Natural killer cell treated with Interleukin-12 subunit alpha and Interleukin-12 subunit beta and Interleukin-15 and Interleukin-18, amount 100 ng/mL, for 72 hours (primary cell): ENCODE measurements around the gene MLLT3. TPM values are rescaled to one million over a fixed set of nuclear protein-coding genes. Genes with fewer than 3 reads are reported as not detected.

Experiments
- ATAC-seq, 2 donors: fragments of 150-1000 bp; cut with Tn5 transposase in 1 of 2; sonication (Bioruptor Pico), chemical (Tn5 transposase) in 1 of 2; 2 replicates each; pipeline ENCODE4 v1.10.0; 2021
- DNase-seq: peaks from one replicate; pipeline ENCODE4 v3.0.0; 2022; ENCODE audit warnings: low spot score
- H3K27ac Mint-ChIP-seq, 2 donors: 1 replicate in 1 of 2; 2 replicates in 1 of 2; pipeline ENCODE4 v1.8.0; 2022; ENCODE audit warnings: mixed read lengths in 2 of 2, mild to moderate bottlenecking in 1 of 2, moderate library complexity in 1 of 2
- H3K27me3 Mint-ChIP-seq, 2 donors: 1 replicate in 1 of 2; 2 replicates in 1 of 2; pipeline ENCODE4 v1.8.0; 2022; ENCODE audit warnings: mixed read lengths in 2 of 2
- H3K36me3 Mint-ChIP-seq: one replicate; pipeline ENCODE4 v1.8.0; 2022; ENCODE audit warnings: mixed read lengths
- H3K4me1 Mint-ChIP-seq, 2 donors: 1 replicate in 1 of 2; 2 replicates in 1 of 2; pipeline ENCODE4 v1.8.0; 2022; ENCODE audit warnings: low read depth in 2 of 2, mixed read lengths in 2 of 2, mild to moderate bottlenecking in 1 of 2
- H3K4me3 Mint-ChIP-seq: one replicate; pipeline ENCODE4 v1.8.0; 2022; ENCODE audit warnings: mixed read lengths
- H3K9me3 Mint-ChIP-seq: 2 replicates; pipeline ENCODE4 v1.8.0; 2022; ENCODE audit warnings: mixed read lengths
- total RNA-seq, 2 donors: library from RNA; stranded (reverse); gene quantifications; one replicate each; pipeline ENCODE4 v1.2.3, GENCODE V29; 2022

MLLT3 gene
- total RNA-seq, 2 donors from 2014 or later = 15.7 to 29.7 TPM

- ATAC-seq (peak in 1 of 2 donors; percentile 24), DNase-seq (no peak)
- no peak overlapping the region for H3K27ac Mint-ChIP-seq
- no peaks in the 10 kb centered on the region for H3K9me3 Mint-ChIP-seq
- H3K4me3 Mint-ChIP-seq = no peak overlapping the region
- H3K4me1 Mint-ChIP-seq = peaks cover 0 to 9% of the 10 kb centered on the region in 2 donors
- no peaks in the 10 kb centered on the region for H3K27me3 Mint-ChIP-seq
- H3K36me3 Mint-ChIP-seq = no peaks in the 10 kb centered on the region
These were observed 144.2 kb downstream of the MLLT3 start for GRCh38 chr9:20477940-20478620.

DNA sequence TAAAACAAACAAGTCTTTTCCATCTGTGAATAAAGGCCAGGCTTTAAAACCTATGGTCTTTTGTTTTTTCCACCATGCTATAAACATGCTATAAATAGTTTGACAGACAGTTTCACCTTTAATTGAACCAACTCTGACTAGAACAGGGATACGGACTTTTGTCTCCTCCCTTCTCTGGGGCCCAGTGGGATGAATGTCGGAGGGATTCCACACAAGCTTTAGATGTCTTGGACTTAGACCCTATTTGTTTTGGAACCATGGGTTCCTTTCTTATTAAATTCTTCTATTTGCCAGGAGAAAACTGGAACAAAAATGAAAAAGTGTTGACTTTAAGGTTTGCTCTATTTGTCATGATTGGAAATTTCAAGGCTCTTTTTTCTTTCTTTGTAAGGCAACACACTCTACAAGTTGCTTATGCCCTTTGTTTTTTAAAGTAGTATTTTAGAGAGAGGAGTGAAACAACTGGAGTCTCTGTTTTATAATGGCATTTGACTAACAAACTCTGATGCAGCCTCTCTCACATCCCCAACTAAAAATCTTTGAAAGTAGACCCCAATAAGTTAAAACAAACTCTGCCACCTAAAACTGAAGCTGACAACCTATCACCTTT, 145.3 kb downstream of the MLLT3 start:
- Mint-ChIP-seq H3K4me1 (peaks cover 0 to 9% of the 10 kb centered on the region in 2 donors), H3K36me3 (no peaks in the 10 kb centered on the region), H3K27me3 (no peaks in the 10 kb centered on the region), H3K27ac (no peak overlapping the region), H3K9me3 (no peaks in the 10 kb centered on the region), H3K4me3 (no peak overlapping the region)
- DNase-seq (no peak), ATAC-seq (no peak)

DNA sequence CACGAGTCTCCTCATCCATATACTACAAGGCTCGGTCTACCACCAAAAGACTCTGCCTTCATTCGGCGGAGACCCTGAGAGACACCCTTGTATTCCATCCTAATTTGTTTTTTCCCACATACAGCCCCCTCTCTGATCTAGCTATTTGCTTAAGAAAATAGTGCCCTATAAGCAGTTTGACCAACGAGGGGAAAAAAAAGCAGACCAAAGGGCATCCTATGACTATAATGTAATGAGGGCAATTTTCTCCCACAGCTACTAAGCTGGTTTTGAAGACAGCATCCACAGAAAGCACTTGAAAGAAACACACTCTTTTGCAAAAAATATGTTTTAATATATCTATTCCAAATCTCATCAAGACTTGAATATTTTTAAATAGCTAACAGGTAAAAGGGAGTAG, 147.8 kb downstream of the MLLT3 start:
- no peak overlapping the region for H3K27ac Mint-ChIP-seq
- no peaks in the 10 kb centered on the region for H3K27me3 Mint-ChIP-seq
- no peaks in the 10 kb centered on the region for H3K9me3 Mint-ChIP-seq
- no peaks in the 10 kb centered on the region for H3K36me3 Mint-ChIP-seq
- ATAC-seq (no peak), DNase-seq (no peak)
- no peak overlapping the region for H3K4me3 Mint-ChIP-seq
- peaks cover 2 to 4% of the 10 kb centered on the region in 2 donors for H3K4me1 Mint-ChIP-seq

DNA sequence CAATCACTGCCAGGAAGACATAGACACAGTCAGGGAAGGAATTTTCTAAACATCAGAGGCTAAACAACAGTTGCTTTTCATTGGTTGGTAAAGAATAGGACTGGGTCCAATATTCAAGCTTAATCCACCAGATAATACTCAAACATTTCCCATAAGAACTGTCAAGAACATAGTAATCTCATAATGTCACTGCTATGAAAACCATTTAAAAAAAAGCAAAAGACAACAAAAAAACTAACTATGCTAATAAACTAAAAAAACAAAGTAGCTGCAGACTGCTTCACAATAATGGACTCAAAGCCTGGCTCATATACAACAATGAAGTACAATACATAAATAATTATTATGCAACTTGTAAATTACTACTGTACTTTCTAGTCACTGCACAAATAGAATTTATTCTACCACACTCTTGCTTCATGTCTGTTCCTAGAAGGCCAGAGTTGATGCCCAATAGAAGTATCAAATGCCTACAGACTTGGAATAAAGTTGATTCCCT, 148.7 kb downstream of the MLLT3 start:
- Mint-ChIP-seq H3K4me1 (peaks cover 2 to 3% of the 10 kb centered on the region in 2 donors), H3K9me3 (no peaks in the 10 kb centered on the region), H3K27ac (no peak overlapping the region), H3K36me3 (no peaks in the 10 kb centered on the region), H3K27me3 (no peaks in the 10 kb centered on the region), H3K4me3 (no peak overlapping the region)
- ATAC-seq (no peak), DNase-seq (no peak)

GRCh38 chr9:20472342-20473045, 149.8 kb downstream of the MLLT3 start:
- peaks cover 0 to 5% of the 10 kb centered on the region in 2 donors for H3K4me1 Mint-ChIP-seq
- no peak overlapping the region for H3K4me3 Mint-ChIP-seq
- DNase-seq = no peak
- H3K27ac Mint-ChIP-seq = no peak overlapping the region
- H3K9me3 Mint-ChIP-seq = no peaks in the 10 kb centered on the region
- H3K27me3 Mint-ChIP-seq = no peaks in the 10 kb centered on the region
- ATAC-seq = no peak
- no peaks in the 10 kb centered on the region for H3K36me3 Mint-ChIP-seq

DNA sequence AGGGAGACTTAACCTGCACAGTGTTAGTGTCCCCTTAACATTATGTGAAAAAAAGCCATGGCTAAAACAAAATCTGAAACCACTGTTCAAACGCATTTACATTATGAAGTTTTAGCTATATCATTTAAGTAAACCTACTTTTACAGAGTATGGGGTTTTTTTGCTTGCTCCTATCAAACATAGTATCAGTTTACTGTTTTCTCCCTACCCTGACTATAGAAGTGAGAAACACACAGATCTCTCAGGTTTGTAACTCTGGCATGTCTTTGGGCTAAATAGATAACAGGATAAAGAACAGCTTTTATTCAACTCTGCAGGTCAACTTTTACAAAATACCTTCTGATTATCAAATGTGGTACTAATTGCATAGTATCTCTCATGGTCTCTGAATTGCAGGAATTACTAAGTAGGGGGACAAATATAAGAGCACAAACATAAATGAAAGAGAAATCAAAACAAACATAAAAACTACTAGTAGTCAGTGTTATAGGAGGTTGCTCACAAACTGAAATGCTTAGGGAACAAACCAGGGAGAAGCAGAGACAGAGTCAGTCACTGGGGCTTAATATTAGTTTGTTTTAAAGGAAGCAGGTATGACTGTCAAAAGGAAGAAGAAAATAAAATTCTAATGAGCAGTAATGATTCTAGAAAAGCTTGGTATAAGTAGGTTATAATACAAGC, 155.8 kb downstream of the MLLT3 start:
- Mint-ChIP-seq H3K4me3 (no peak overlapping the region), H3K27ac (no peak overlapping the region), H3K4me1 (peaks cover 7 to 13% of the 10 kb centered on the region in 2 donors), H3K36me3 (no peaks in the 10 kb centered on the region), H3K27me3 (no peaks in the 10 kb centered on the region), H3K9me3 (no peaks in the 10 kb centered on the region)
- no peak for ATAC-seq
- DNase-seq = no peak

DNA sequence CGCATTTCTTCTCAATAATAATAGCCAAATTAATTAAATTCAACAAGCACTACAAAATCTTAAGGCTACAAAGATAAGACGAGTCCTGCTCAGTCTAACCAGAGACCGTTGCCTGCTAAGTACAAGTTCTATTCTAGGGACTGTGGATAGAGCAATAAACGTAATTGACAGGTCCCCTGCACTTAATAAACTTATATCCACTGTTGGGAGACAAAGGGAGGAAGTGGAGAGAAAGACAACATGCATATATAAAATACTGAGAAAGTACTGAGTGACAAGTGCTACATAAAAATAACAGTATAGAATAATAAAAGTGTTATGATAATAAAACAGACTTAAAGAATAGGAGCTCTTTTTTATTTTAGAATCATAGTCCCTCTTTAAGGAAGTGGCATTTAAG, 158.1 kb downstream of the MLLT3 start:
- no peak for ATAC-seq
- Mint-ChIP-seq H3K27ac (no peak overlapping the region), H3K4me3 (no peak overlapping the region), H3K36me3 (no peaks in the 10 kb centered on the region), H3K9me3 (no peaks in the 10 kb centered on the region), H3K27me3 (no peaks in the 10 kb centered on the region), H3K4me1 (peaks cover 7 to 13% of the 10 kb centered on the region in 2 donors)
- no peak for DNase-seq

GRCh38 chr9:20463823-20464222, 158.5 kb downstream of the MLLT3 start:
- no peak overlapping the region for H3K4me3 Mint-ChIP-seq
- H3K27me3 Mint-ChIP-seq = no peaks in the 10 kb centered on the region
- H3K36me3 Mint-ChIP-seq = no peaks in the 10 kb centered on the region
- H3K9me3 Mint-ChIP-seq = no peaks in the 10 kb centered on the region
- no peak for DNase-seq
- no peak for ATAC-seq
- peaks cover 7 to 16% of the 10 kb centered on the region in 2 donors for H3K4me1 Mint-ChIP-seq
- no peak overlapping the region for H3K27ac Mint-ChIP-seq

- Mint-ChIP-seq H3K27ac (no peak overlapping the region), H3K36me3 (no peaks in the 10 kb centered on the region), H3K4me1 (peaks cover 15 to 21% of the 10 kb centered on the region in 2 donors), H3K27me3 (no peaks in the 10 kb centered on the region), H3K4me3 (no peak overlapping the region), H3K9me3 (no peaks in the 10 kb centered on the region)
- no peak for DNase-seq
- no peak for ATAC-seq
These were observed 159.9 kb downstream of the MLLT3 start for GRCh38 chr9:20462410-20462809.

- ATAC-seq (no peak), DNase-seq (no peak)
- Mint-ChIP-seq H3K9me3 (no peaks in the 10 kb centered on the region), H3K4me1 (peaks cover 2 to 7% of the 10 kb centered on the region in 2 donors), H3K27me3 (no peaks in the 10 kb centered on the region), H3K36me3 (no peaks in the 10 kb centered on the region), H3K4me3 (no peak overlapping the region), H3K27ac (no peak overlapping the region)
These were observed 175.0 kb downstream of the MLLT3 start for GRCh38 chr9:20447291-20447690.

- no peak for DNase-seq
- no peak for ATAC-seq
- no peaks in the 10 kb centered on the region for H3K36me3 Mint-ChIP-seq
- no peaks in the 10 kb centered on the region for H3K27me3 Mint-ChIP-seq
- H3K4me1 Mint-ChIP-seq = peaks cover 6 to 12% of the 10 kb centered on the region in 2 donors
- no peak overlapping the region for H3K4me3 Mint-ChIP-seq
- no peaks in the 10 kb centered on the region for H3K9me3 Mint-ChIP-seq
- H3K27ac Mint-ChIP-seq = no peak overlapping the region
These were observed 176.1 kb downstream of the MLLT3 start for GRCh38 chr9:20446248-20446647.

GRCh38 chr9:20442461-20443319, 179.6 kb downstream of the MLLT3 start:
- Mint-ChIP-seq H3K27ac (no peak overlapping the region), H3K4me3 (no peak overlapping the region), H3K9me3 (no peaks in the 10 kb centered on the region), H3K4me1 (peaks cover 15 to 19% of the 10 kb centered on the region in 2 donors), H3K36me3 (no peaks in the 10 kb centered on the region), H3K27me3 (no peaks in the 10 kb centered on the region)
- ATAC-seq (no peak), DNase-seq (no peak)
